Type B pancreatic cell (in vitro differentiated cells): ENCODE results near the gene LTBP4. TPM values are rescaled to one million over a fixed set of nuclear protein-coding genes. Genes with fewer than 3 reads are reported as not detected.

Source experiments
- DNase-seq: peaks from one replicate; pipeline ENCODE4 v3.0.0; 2021; ENCODE audit warnings: mixed read lengths; ENCODE audit not compliant: unreplicated experiment; ENCODE audit errors: extremely low spot score
- H3K27ac Mint-ChIP-seq: 2 replicates; pipeline ENCODE4 v1.8.0; 2021; ENCODE audit warnings: mild to moderate bottlenecking, mixed read lengths
- H3K27me3 Mint-ChIP-seq: 2 replicates; pipeline ENCODE4 v1.8.0; 2021; ENCODE audit warnings: mixed read lengths
- H3K36me3 Mint-ChIP-seq: 2 replicates; pipeline ENCODE4 v1.8.0; 2021; ENCODE audit warnings: mixed read lengths
- H3K4me1 Mint-ChIP-seq: one replicate; pipeline ENCODE4 v1.8.0; 2021; ENCODE audit warnings: mixed read lengths; ENCODE audit not compliant: unreplicated experiment
- H3K4me3 Mint-ChIP-seq: 2 replicates; pipeline ENCODE4 v1.8.0; 2021; ENCODE audit warnings: mild to moderate bottlenecking, mixed read lengths
- H3K9me3 Mint-ChIP-seq: 2 replicates; pipeline ENCODE4 v1.8.0; 2021; ENCODE audit warnings: mixed read lengths
- total RNA-seq: library from RNA; stranded (reverse); gene quantifications from 2 replicates; pipeline ENCODE4 v1.2.1, GENCODE V29; 2021; ENCODE audit warnings: low replicate concordance
- TF ChIP-seq, protein P1 (sequence below): fragments of 200-600 bp; sonication (generic); conservative IDR thresholded peaks from 2 replicates; pipeline ENCODE4 v1.5.0; 2021; ENCODE audit warnings: antibody characterized with exemption, mild to moderate bottlenecking

The LTBP4 gene
- total RNA-seq, 1 donor from 2014 or later, result 145 TPM

DNA sequence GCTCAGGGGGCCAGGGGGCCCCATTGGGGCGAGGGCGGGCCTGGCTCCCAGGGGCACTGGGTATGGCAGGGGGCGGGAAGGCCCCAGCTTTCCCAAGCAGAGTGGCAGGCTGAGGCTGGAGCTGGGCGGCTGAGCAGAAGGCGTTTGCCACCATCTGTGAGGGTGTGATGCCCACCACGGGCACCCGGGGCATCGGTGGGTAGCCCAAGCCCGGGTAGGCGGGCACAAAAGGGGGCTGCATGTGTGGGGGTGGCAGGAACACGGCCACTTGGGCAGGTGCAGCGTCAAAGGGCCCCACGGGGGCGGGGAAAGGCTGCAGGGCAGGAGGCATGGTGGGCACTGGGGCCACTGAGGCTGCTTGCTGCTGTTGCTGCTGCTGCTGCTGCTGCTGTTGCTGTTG is 66.4 kb downstream of the LTBP4 start:
- H3K36me3 Mint-ChIP-seq, result peaks cover 22% of the 10 kb centered on the region
- H3K27ac Mint-ChIP-seq, result no peak overlapping the region
- DNase-seq, result no peak
- H3K4me1 Mint-ChIP-seq, result no peaks in the 10 kb centered on the region
- peaks cover 8% of the 10 kb centered on the region for H3K9me3 Mint-ChIP-seq
- no peaks in the 10 kb centered on the region for H3K27me3 Mint-ChIP-seq
- no peak overlapping the region for H3K4me3 Mint-ChIP-seq
- TF ChIP-seq, protein P1, sequence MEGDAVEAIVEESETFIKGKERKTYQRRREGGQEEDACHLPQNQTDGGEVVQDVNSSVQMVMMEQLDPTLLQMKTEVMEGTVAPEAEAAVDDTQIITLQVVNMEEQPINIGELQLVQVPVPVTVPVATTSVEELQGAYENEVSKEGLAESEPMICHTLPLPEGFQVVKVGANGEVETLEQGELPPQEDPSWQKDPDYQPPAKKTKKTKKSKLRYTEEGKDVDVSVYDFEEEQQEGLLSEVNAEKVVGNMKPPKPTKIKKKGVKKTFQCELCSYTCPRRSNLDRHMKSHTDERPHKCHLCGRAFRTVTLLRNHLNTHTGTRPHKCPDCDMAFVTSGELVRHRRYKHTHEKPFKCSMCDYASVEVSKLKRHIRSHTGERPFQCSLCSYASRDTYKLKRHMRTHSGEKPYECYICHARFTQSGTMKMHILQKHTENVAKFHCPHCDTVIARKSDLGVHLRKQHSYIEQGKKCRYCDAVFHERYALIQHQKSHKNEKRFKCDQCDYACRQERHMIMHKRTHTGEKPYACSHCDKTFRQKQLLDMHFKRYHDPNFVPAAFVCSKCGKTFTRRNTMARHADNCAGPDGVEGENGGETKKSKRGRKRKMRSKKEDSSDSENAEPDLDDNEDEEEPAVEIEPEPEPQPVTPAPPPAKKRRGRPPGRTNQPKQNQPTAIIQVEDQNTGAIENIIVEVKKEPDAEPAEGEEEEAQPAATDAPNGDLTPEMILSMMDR, result no peak

DNA sequence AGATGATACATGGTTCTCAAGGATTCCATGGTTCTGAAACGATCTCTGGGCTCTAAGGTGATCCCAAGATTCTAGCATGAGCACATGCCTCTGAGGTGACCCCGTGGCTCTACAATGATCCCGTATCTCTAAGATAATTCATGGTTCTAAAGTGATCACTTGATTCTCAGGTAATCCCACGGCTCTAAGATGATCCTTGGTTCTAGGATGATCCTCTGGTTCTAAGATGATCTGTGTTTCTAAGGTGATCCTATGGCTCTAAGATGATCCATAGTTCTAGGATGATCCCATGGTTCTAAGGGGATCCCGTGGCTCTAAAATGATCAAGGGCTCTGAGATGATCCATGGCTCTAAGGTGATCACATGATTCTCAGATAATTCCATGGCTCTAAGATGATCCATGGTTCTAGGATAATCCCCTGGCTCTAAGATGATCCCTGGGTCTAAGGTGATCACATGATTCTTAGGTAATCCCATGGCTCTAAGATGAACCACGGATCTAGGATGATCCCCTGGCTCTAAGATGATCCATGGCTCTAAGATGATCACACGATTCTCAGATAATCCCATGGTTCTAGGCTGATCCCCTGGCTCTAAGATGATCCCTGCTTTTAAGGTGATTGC is 67.9 kb downstream of the LTBP4 start:
- Mint-ChIP-seq H3K27me3 (no peaks in the 10 kb centered on the region), H3K36me3 (peaks cover 22% of the 10 kb centered on the region), H3K4me3 (no peak overlapping the region), H3K27ac (no peak overlapping the region), H3K4me1 (no peaks in the 10 kb centered on the region), H3K9me3 (peaks cover 8% of the 10 kb centered on the region)
- TF ChIP-seq, protein P1, result no peak
- DNase-seq, result no peak

DNA sequence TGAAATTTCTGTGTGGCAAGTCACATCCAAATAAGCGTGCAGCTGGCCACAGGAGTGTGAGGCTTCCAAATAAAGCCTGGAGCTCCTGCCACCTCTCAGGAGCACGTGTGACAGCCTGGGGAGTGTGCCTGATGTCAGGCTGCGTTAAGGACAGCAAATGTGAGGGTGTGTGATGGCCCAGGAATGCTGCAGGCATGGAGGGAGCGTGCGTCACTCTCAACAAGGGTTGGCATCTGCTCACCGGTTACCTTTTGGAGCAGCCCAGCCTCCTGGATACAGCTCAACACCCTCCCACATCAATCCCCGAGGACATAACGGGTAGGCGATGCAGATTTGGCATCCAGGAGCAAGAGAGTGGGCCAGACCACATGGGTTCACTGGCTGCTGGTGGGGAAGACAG is 70.2 kb downstream of the LTBP4 start:
- H3K4me3 Mint-ChIP-seq, result no peak overlapping the region
- H3K27ac Mint-ChIP-seq, result no peak overlapping the region
- TF ChIP-seq, protein P1, result no peak

DNA sequence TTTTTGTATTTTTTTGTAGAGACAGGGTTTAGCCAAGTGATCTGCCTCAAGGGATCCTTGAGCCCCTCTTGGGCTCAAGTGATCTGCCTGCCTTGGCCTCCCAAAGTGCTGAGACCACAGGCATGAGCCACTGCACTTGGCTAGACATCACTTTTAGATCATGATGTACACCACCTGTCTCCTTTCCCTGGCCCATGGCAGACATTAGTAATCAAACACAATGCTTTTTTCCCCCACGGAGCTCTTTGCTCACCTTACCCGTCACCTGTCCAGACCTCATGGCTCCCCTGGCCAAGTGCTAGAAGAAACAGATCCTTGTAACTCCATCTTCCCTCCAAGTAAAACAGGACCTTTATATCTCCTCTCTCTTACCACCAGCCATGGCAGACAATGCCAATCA is 70.9 kb downstream of the LTBP4 start:
- TF ChIP-seq, protein P1, result no peak
- Mint-ChIP-seq H3K27ac (no peak overlapping the region), H3K9me3 (peaks cover 8% of the 10 kb centered on the region)

More for the DNA sequence above, 70.2 kb downstream of the LTBP4 start:
- no peaks in the 10 kb centered on the region for H3K27me3 Mint-ChIP-seq
- H3K9me3 Mint-ChIP-seq, result peaks cover 8% of the 10 kb centered on the region
- no peaks in the 10 kb centered on the region for H3K4me1 Mint-ChIP-seq
- H3K36me3 Mint-ChIP-seq, result peaks cover 22% of the 10 kb centered on the region
- no peak for DNase-seq

DNA sequence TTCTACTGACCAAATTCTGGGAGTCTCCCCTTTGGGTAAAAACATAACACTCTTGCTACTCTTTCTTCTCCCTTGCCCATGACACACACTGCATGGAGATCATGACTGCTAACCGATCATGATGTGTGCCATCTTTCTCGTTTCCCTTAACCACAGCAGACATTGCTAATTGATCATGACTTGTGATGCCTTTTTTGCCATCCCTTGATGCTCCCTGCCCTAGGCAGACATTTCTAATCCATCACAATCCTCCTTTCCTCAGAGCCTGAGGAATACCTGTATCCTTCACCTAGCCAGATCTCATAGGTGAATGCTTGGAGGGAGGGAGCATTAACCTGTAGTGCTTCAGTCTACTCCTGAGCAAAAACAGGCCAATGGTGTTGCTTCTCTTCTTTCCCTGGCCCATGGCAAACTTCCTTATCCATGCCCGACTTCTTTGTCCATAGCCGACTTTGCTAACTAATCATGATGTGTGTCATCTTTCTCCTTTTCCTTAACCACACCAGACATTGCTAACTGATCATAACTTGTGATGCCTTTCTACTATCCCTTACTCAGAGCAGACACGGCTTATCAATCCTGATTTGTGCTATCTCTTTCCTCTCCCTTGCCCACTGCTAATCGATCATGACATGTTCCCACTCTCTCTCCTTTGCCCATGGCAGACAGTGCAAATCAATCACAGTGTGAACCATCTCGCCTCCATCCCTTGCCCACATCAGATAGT is 71.6 kb downstream of the LTBP4 start:
- Mint-ChIP-seq H3K27me3 (no peaks in the 10 kb centered on the region), H3K4me1 (no peaks in the 10 kb centered on the region), H3K27ac (no peak overlapping the region), H3K9me3 (peaks cover 8% of the 10 kb centered on the region), H3K36me3 (peaks cover 25% of the 10 kb centered on the region), H3K4me3 (no peak overlapping the region)
- no peak for DNase-seq
- TF ChIP-seq, protein P1, result no peak

More for the DNA sequence above, 70.9 kb downstream of the LTBP4 start:
- no peak for DNase-seq
- Mint-ChIP-seq H3K36me3 (peaks cover 22% of the 10 kb centered on the region), H3K27me3 (no peaks in the 10 kb centered on the region), H3K4me1 (no peaks in the 10 kb centered on the region), H3K4me3 (no peak overlapping the region)
